Fibroblast of skin of right quadriceps (primary cell): ENCODE results near the gene COG3.

ENCODE experiments used
- DNase-seq: peaks from one replicate; pipeline ENCODE4 v3.0.0-alpha.2; 2013

The COG3 gene

DNA sequence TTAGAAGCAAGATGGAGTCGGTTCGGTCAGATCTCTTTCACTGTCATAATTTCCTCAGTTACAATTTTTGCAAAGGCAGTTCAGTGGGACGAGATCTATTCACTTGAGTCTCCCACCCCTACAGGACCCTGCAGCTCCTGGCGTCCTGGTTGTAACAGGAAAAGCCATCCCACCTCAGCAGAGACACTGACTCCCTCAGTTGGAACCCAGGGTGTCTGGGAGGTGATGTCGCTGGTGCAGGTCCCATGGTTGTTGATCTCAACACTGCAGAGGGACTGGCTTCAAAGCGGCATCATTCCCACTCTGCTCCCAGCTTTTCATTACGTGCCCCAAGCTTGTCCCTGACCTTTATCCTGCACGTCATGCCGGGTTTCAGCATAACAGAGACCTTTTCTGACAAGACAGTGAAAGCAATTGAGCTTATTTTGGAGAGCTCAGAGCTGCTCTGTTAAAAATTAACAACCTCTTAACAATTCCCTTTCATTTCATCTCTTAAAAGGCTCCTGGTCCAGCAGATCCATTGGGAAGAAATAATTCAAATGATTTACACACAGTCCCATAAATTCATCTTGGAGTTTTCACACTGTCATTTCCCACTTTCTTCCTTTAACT, 17.6 kb upstream of the COG3 start:
- no peak for DNase-seq

DNA sequence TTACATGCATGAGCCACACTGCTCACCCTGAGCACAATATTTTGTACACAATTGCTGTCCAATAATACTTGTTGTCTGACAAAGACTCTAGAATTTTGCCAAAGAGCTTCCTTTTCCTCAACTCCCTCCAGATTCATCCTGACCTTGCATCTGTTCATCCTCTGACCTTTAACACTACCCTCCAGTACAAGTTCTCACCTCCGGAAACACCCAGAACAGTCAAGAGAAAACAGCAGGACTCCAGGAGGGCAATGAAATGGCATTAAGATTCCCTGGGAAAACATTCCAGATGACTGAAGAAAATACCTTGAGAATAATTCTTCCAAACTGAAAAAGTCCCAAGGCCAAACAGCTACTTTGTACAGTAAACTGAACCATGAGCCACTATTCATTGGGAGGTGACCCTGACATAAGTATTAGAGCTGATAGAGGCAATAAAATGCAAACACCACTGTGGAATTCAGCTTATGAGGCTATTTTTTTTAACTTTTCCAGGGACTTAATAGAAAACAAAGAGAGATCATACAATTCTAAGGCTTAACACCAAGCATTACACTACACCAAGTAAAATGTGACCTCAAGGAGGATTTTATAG, 15.7 kb upstream of the COG3 start:
- no peak for DNase-seq

DNA sequence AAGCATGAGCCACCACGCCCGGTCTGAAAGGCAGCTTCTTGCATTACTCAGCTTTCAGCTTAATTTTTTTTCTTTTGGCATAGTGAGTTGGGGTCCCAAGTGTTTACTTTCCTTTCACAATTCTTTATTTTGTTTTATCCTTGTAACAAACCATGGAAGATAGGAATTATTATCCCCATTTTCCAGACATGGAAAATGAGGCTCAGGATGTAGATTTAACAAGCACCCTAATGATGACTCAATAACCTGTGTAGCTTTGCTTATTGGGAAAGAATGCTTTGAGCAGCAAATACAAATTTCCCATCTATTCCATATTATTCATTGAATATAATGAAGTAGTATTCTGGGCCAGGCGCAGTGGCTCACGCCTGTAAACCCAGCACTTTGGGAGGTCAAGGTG, 13.5 kb upstream of the COG3 start:
- DNase-seq = no peak

DNA sequence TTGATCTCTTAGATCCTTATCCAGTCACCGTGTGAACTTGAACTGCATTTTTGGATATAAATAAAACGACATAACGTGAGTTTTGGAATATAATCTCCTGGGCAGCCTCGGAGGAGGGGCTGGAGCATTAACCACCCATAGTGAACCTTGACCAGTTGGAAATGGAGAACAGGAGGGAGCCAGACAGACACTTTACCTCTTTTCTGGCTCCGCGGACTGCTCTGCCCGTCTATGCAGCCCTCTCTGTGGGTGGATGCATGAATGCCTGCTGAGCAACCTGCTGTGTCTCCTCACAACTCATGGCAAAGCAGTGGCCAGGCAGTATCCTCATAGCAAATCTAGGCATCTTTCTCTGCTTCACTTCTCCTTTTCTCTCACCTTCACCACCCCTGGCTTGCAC, 10.5 kb upstream of the COG3 start:
- DNase-seq = no peak

DNA sequence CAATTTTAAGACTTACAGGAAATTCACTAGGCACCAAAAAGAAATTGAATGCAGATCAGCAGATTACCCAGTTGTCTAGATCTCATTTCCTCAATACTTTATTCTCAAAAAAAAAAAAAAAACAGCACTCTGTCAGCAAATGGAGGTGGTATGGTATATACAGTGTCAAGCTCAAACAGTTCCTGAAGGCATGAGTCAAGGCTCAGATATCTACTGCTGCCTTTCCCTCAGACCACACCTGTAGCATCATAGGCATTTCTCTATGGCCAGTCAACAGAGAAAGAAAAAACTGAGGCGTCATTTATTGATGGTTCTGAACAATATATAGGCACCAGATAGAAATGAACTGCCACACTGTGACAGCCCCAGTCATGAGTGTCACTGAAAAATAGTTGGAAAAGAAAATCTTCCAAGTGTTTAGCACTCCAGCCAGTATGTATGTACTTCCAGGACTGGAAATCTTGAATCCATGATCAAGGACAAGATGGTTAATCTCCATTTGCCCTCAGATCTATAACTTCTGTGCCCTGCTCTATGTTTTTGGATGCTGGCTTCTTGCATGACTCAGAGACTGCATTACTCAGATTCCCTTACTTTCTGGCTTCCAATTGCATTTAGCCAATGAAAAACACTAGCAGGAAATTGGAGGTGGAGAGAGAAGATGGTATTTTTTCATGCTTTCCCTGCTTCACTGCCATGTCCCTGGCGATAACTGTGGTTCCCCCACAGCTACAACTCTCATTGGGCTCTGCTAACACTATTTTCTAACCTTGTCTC, 8.4 kb upstream of the COG3 start:
- DNase-seq = peak; percentile 51

DNA sequence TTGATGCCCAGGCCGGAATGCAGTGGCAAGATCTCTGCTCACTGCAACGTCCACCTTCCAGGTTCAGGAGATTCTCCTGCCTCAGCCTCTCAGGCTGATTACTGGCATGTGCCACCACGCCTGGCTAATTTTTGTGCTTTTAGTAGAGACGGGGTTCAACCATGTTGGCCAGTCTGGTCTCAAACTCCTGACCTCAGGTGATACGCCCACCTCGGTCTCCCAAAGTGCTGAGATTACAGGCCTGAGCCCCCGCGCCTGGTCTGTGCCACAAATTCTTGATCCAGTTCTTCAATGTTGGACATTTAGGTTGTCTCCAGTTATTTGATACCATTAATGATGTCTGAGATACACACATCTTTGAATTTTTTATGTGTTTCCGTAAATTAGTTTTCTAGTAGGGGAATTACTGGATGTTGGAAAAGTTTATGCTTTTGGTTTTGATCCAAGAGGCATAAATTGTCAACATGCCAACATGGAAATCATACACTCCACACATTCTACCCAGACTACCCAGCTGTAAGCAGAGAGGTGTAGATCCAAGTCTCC, 525 bp upstream of the COG3 start:
- no peak for DNase-seq

DNA sequence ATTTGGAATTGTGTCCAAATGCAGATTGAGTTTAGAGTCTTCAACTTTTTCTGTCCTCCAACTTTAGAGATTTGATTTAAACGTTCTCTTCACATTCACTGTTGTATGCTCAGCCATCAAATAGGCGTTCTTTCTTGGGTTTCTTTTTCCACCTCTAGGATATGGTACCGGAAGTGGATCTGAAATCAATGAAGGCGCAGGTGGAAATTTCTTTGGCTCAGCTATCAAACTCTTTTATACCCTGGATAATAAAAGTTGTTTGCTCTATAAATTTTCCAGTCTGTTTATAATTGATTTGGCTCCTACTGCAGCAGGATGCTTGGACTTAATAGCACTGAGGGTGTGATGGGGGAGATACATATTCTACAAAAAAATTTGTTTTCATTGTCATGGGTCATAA, 1.6 kb downstream of the COG3 start:
- DNase-seq = no peak

DNA sequence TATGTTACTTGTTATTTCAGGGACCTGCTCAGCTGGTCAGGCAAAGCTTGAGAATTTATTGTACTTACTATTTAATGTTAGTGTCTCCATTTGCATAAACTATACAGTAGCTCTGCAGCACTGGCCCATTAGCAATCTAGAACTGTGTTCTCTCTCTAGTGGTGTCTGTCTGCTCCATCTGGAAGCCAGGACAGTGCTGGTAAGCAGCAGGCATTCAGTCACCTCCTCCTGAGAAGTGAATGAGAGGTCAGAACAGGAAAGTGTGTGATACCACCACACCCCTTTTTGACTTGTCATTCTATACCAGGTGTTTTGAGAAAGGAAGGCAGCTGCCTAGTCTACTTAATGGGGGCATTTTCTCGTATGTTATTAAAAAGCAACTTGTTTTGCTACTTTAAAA, 3.9 kb downstream of the COG3 start:
- no peak for DNase-seq

DNA sequence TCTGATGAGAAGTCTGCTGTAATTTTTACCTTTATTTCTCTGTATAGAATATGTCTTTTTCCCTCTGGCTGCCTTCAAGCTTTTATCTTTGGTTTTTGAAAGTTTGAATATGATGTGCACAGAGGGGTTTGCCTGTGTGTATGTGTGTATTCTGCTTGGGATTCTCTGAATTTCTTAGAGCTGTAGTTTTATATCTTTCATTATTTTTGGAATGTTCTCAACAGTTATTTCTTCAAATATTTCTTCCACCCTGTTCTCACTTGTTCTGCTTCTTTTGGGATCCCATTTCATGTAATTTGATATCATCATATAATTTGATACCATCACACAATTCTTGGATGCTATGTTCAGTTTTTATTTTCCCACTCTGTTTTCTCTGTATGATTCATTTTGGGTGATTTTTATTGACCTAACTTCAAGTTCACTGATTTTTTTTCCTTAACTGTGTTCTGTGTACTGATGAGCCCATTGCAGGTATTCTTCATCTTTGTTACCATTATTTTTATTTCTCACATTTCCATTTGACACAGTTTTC, 7.5 kb downstream of the COG3 start:
- DNase-seq = peak; percentile 5

DNA sequence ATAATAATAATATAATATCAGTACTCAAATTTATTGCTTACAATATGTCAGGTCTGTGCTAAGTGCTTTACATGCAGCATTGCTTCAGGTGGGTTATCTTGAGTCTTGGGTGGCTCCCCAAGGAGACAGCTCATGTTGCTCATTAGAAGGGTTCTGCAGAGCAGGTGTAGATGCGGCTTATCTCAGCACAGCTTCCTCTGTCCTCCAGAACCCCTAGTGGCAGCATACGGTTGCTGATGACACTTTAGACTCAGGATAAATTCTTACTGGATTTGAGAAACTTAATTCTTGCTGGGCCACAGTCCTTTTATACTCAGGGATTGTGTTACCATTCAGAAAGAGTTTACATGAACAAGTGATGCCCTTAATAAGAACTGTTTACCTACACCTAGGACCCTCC, 8.9 kb downstream of the COG3 start:
- DNase-seq = no peak

DNA sequence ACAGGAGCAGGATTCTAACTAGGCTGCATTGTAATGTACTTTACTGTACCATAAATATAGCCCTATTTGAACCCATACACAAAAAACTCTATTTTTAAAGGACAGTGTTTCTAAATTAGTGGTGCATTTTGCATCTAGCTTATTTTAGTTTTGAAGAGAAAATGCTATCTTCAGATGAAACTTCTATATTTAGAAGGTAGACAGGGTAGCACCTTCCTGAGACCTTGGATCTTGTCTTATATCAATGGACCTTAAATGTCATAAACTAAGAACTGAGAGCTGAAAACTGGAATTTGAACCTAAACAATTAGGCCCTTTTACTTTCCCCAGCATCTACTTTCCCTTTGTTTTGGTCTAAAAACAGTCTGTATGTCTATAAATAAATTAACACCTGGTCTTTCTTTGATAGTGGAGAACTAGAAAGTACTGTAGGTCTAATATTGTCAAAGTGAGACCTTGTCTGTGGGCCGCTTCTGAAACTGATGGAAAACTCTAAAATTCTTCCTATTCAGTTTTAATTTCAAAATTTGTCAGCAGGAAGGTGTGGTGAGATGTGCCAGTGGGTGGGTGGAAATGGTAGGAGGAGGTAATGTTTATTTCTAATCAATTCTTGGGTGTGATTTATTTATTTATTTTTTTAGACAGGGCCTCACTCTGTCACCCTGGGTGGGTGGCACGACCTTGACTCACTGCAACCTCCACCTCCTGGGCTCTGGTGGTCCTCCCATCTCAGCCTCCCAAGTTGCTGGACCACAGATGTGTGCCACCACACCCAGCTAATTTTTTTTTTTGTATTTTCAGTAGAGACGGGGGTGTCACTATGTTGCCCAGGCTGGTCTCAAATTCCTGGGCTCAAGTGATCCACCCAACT, 10.1 kb downstream of the COG3 start:
- DNase-seq = no peak

DNA sequence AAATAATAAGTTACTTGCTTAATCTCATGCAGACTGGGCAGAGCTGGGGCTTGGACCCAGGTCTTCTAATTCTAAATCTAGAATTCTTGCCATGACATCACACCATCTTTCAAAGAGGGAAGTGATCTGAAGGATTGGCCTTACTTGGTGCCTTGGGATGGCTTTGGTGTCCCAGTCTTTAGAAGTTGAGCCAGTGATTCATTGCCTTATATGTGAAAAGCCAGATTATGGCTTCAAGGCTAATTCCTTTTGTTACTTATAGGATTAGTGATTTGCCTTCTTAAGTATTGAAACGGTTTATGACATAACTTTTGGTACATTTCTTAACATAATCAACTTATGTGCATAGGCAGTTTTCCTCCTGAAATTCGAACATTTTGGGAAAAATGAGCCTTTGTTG, 14.9 kb downstream of the COG3 start:
- no peak for DNase-seq

DNA sequence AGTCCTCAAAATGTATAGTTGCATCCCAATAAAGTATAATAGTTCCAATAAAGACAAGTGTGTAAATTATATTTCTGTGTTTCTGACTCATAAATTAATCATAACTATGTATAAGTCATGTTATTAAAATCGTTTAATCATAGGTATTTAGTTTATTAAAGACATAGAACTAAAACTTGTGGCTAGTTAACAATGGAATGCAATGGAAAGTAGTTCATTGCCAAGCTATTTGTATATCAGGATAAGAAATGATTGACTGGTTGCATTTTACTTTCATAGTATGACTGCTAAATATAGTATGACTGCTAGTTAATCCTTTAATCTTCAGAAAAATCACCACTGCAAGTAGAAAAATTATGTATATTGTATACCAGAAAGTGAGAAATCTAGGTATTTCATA, 16.9 kb downstream of the COG3 start:
- no peak for DNase-seq

DNA sequence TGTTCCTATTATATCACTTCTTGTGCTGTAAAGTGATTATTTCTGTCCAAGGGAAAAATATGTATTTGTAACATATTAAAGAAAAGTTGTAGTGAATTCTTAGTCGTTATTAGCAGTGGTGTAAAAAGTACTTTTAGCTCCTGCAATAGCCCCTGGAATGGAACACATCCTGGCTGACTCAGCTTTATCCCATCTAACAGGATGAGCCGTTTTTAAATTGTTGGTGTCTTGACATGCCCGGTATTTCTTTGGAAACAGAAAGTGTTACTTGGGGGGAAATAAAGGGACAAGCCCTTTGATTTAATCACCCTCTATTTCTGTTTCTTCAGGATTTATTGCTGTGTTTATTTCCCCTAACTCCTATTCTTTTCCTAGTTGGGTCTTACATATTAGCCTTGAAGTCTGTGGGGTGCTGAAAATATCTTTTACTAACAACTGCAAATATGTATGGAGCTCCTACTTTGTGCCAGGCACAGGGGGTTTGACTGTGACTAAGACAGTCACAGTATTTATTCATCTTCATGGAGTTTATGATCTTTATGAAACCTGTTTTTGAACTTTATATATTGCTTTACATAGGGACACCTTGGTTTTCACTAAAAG, 17.9 kb downstream of the COG3 start:
- DNase-seq = peak; percentile 19

DNA sequence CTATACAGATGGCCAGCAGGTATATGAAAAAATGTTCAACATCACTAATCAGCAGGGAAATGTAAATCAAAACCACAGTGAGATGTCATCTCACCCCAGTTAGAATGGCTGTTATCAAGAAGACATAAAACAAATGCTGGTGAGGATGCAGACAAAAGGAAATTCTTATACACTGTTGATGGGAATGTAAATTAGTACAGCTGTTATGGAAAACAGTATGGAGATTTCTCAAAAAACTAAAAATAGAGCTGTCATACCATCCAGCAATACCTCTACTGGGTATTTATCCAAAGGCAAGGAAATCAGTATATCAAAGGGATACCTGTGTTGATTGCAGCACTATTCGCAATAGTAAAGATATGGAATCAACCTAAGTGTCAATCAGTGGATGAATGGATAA, 22.9 kb downstream of the COG3 start:
- DNase-seq = no peak

DNA sequence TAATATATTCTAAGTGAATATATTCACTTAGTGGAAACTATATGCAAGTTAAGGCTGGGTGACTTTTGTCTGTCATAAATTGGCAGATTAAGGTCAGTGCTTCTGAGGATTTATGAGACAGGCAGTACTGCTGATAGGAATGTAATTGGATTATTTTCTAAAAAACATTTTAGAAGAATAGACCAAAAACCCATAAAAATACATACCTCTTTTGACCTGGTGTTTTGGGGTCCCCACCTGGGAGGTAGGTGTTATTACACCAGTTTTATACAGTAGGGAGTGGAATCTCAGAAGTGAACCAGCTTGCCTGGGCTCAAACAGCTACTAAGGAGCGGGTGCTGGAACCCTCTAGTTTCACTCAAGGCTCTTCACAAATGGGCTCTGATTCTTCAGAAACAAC, 25.3 kb downstream of the COG3 start:
- DNase-seq = no peak

DNA sequence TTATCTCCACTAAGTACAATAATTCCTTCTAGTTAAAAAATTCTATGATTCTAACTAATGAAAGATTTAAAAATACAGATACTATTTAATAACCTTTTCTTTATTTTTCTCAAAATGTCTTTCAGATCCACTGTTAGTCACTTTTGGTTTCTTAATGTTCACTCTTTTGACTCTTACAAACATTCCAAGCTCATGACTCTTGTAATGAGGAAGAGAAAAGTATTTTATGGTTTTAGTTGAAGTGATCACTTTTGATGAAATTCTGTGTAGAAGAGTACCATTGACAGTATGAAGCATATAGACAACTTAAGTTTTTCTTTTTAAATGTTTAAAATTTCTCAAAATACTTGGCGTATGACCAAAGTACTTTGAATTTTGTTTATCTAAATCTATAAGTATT, 27.8 kb downstream of the COG3 start:
- DNase-seq = peak; percentile 59

DNA sequence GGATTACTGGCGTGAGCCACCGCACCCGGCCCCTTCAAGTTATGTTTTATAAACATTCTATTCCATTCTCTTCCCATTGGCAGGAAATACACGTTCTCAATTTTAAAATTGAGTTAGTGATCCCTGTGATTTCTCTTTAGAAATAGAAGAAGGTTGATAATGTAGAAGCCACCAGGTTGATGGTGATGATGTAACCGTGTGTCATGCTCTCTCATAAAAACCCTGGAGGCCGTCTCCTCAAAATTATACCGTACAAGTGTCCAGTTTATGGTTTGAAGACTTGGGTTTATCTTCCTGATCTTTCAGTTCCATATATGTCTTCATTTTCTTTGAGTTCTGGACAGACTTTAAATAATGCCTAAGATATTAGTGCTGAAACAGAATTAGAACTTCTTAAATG, 32.2 kb downstream of the COG3 start:
- DNase-seq = no peak

DNA sequence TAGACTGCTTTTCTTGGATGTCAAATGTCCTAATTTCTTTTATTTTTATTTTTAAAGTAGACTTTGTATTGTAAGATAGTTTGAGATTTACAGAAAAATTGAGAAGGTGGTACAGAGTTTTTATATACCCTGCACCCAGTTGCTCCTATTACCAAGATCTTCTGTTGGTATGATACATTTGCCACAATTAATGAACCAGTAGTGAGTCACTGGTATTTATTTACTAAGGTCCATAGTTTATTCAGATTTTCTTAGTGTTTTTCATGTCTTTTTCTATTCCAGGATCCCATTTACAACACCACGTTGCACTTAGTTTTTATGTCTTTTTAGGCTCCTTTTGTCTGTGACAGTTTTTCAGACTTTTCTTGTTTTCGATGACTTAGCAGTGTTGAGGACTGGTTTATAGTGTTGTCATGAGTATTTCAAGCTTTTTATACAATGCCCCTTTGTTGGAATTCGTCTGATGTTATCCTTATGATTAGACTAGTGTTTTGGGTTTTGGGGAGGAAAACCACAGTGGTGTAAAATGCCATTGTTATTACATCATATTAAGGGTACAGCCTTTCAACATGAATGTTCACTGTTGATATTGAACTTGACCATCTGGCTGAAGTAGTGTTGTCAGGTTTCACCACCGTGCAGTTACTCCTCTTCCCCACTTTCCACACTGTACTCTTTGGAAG, 35.9 kb downstream of the COG3 start:
- DNase-seq = peak; percentile 88

DNA sequence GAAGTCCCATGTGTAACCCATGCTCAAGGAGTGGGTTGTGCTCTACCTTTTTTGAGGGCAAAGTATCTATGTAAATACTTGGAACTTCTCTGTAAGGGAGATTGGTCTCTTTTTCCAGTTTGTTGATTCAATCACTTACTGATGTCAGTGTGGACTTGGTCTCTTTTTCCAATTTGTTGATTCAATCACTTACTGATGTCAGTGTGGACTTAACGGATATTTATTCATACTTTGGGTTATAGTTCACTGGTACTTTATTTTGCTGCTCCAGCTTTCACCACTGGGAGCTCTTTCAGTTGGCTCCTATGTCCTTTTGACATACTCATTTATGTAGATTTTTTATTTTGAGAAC, 36.4 kb downstream of the COG3 start:
- DNase-seq = no peak

DNA sequence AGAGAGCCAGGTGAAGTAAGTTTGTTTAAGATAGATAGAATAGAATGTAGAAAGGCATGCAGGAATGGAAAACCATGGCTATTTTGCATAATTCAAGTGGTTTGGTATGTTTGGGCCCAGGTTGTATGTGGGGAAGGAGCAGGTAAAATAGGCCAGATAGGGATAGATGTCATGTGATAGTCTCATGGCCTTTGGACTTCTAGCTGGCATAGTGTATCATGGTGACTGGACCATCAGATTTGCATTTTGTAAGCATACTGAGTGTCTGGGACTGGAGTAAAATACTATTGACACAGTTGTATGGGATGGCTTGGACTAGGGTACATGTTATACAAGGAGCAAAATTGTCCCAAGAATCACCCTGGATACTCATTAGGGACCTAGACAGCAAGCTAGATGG, 38.9 kb downstream of the COG3 start:
- DNase-seq = no peak

DNA sequence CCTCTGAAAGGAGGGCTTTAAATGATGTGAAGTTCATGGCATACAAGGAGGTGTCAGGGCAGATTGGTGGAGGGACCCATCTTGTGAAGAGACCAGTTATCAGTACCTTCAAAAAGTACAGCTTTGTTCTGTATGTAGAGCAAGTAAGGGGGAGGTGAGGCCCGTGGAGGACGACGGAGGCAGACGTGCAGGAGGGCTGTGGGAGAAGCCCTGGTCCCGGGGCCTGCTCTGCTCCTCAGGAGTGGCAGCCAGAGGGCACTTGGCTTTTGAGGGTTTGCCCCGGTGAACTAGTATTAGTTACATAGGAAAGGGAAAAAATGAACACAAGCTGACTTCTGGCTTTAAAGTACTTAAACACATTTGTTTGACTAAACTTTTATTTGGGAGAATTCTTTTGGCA, 42.1 kb downstream of the COG3 start:
- DNase-seq = no peak
